DOHH2 (cell line): ENCODE results near the gene TTC9B.

Experiments
- CTCF ChIP-seq: fragments of 200-600 bp; sonication (generic); IDR thresholded peaks from one replicate; pipeline ENCODE4 v1.5.1; 2014; ENCODE audit warnings: antibody characterized with exemption, mild to moderate bottlenecking, low read depth, low read length; ENCODE audit not compliant: poor library complexity, severe bottlenecking
- EZH2phosphoT487 ChIP-seq: fragments of 200-600 bp; sonication (generic); IDR thresholded peaks from 2 replicates; pipeline ENCODE4 v1.6.1; 2017; ENCODE audit warnings: borderline replicate concordance, mild to moderate bottlenecking, antibody characterized with exemption, low read length, moderate library complexity, mixed read lengths

- TF ChIP-seq CTCF, result no peak
- no peak for TF ChIP-seq EZH2phosphoT487
Measured at GRCh38 chr19:40247178-40247577, 29.0 kb upstream of the TTC9B start.
